ENCODE results near the gene ROS1. TPM values are rescaled to one million over a fixed set of nuclear protein-coding genes. Genes with fewer than 3 reads are reported as not detected.
"Not testable (repeated sequence)": the region's sequence is repeated elsewhere in the genome, so short reads cannot be mapped to it uniquely, and the experiment has no call there.

Gene ROS1
- total RNA-seq, 3 donors from 2014 or later = 0.03 TPM; not detected in 1

GRCh38 chr6:117381749-117382148 is 44.0 kb downstream of the ROS1 start:
- no peak for DNase-seq
- no peak for ATAC-seq
- peaks cover 14% of the 10 kb centered on the region for H3K27me3 Mint-ChIP-seq (ENCODE audit: low read depth)
- H3K4me3 Mint-ChIP-seq = no peak overlapping the region
- H3K4me1 Mint-ChIP-seq (ENCODE audit: low read depth) = no peaks in the 10 kb centered on the region
- H3K9me3 Mint-ChIP-seq = peaks cover 5% of the 10 kb centered on the region
- H3K36me3 Mint-ChIP-seq (ENCODE audit: insufficient read depth) = no peaks in the 10 kb centered on the region

GRCh38 chr6:117380298-117380697 is 45.4 kb downstream of the ROS1 start:
- no peak for DNase-seq
- H3K9me3 Mint-ChIP-seq = peaks cover 5% of the 10 kb centered on the region
- no peak overlapping the region for H3K4me3 Mint-ChIP-seq
- no peaks in the 10 kb centered on the region for H3K4me1 Mint-ChIP-seq (ENCODE audit: low read depth)
- H3K36me3 Mint-ChIP-seq (ENCODE audit: insufficient read depth) = no peaks in the 10 kb centered on the region
- H3K27me3 Mint-ChIP-seq (ENCODE audit: low read depth) = peaks cover 15% of the 10 kb centered on the region
- no peak for ATAC-seq

- ATAC-seq (no peak), DNase-seq (no peak)
- Mint-ChIP-seq H3K4me1 (ENCODE audit: low read depth) (peaks cover 2% of the 10 kb centered on the region), H3K9me3 (peaks cover 5% of the 10 kb centered on the region), H3K36me3 (ENCODE audit: insufficient read depth) (no peaks in the 10 kb centered on the region), H3K27me3 (ENCODE audit: low read depth) (peaks cover 20% of the 10 kb centered on the region), H3K4me3 (no peak overlapping the region)
These were observed 50.3 kb downstream of the ROS1 start for GRCh38 chr6:117375446-117375845.

DNA sequence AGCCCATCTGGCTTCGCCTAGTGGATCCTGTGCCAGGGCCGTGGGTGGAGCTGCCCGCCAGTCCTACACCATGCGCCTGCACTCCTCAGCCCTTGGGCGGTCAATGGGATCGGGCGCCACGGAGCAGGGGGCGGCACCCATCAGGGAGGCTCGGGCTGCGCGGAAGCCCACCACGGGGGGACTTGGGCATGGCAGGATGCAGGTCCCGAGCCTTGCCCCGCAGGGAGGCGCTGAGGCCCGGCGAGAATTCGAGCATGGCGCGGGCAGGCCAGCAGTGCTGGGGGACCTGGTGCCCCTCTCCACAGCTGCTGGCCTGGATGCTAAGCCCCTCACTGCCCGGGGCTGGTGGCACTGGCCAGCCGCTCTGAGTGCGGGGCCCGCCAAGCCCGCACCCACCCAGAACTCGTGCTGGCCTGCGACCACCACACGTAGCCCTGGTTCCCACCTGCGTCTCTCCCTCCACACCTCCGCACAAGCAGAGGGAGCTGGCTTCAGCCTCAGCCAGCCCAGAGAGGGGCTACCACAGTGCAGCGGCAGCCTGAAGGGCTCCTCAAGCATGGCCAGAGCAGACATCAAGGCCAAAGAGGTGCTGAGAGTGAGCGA is 52.4 kb downstream of the ROS1 start:
- Mint-ChIP-seq H3K4me3 (no peak overlapping the region), H3K36me3 (ENCODE audit: insufficient read depth) (no peaks in the 10 kb centered on the region), H3K9me3 (peaks cover 5% of the 10 kb centered on the region), H3K27me3 (ENCODE audit: low read depth) (peaks cover 20% of the 10 kb centered on the region), H3K4me1 (ENCODE audit: low read depth) (peaks cover 2% of the 10 kb centered on the region)
- ATAC-seq = no peak
- no peak for DNase-seq

- not testable (repeated sequence) for H3K4me3 Mint-ChIP-seq; DNase-seq; ATAC-seq; H3K9me3 Mint-ChIP-seq; H3K36me3 Mint-ChIP-seq (ENCODE audit: insufficient read depth); H3K4me1 Mint-ChIP-seq (ENCODE audit: low read depth)
- peaks cover 23% of the 10 kb centered on the region for H3K27me3 Mint-ChIP-seq (ENCODE audit: low read depth)
These were observed 53.5 kb downstream of the ROS1 start for GRCh38 chr6:117372289-117372688.

GRCh38 chr6:117371492-117371891 is 54.2 kb downstream of the ROS1 start:
- Mint-ChIP-seq H3K4me1 (ENCODE audit: low read depth) (peaks cover 2% of the 10 kb centered on the region), H3K27me3 (ENCODE audit: low read depth) (peaks cover 20% of the 10 kb centered on the region), H3K9me3 (no peaks in the 10 kb centered on the region), H3K4me3 (no peak overlapping the region), H3K36me3 (ENCODE audit: insufficient read depth) (no peaks in the 10 kb centered on the region)
- ATAC-seq (no peak), DNase-seq (no peak)

GRCh38 chr6:117359581-117359980 is 66.2 kb downstream of the ROS1 start:
- Mint-ChIP-seq H3K4me1 (ENCODE audit: low read depth) (no peaks in the 10 kb centered on the region), H3K27me3 (ENCODE audit: low read depth) (peaks cover 2% of the 10 kb centered on the region), H3K9me3 (no peaks in the 10 kb centered on the region), H3K36me3 (ENCODE audit: insufficient read depth) (no peaks in the 10 kb centered on the region), H3K4me3 (no peak overlapping the region)
- ATAC-seq = no peak
- no peak for DNase-seq

- Mint-ChIP-seq H3K4me1 (ENCODE audit: low read depth) (no peaks in the 10 kb centered on the region), H3K9me3 (no peaks in the 10 kb centered on the region), H3K36me3 (ENCODE audit: insufficient read depth) (no peaks in the 10 kb centered on the region), H3K4me3 (no peak overlapping the region), H3K27me3 (ENCODE audit: low read depth) (peaks cover 4% of the 10 kb centered on the region)
- no peak for ATAC-seq
- DNase-seq = no peak
These were observed 71.1 kb downstream of the ROS1 start for GRCh38 chr6:117354671-117355070.

- H3K27me3 Mint-ChIP-seq (ENCODE audit: low read depth) = peaks cover 2% of the 10 kb centered on the region
- H3K9me3 Mint-ChIP-seq = no peaks in the 10 kb centered on the region
- ATAC-seq (no peak), DNase-seq (no peak)
- H3K36me3 Mint-ChIP-seq (ENCODE audit: insufficient read depth) = no peaks in the 10 kb centered on the region
- H3K4me1 Mint-ChIP-seq (ENCODE audit: low read depth) = no peaks in the 10 kb centered on the region
- no peak overlapping the region for H3K4me3 Mint-ChIP-seq
These were observed 73.2 kb downstream of the ROS1 start for GRCh38 chr6:117352466-117353081.

DNA sequence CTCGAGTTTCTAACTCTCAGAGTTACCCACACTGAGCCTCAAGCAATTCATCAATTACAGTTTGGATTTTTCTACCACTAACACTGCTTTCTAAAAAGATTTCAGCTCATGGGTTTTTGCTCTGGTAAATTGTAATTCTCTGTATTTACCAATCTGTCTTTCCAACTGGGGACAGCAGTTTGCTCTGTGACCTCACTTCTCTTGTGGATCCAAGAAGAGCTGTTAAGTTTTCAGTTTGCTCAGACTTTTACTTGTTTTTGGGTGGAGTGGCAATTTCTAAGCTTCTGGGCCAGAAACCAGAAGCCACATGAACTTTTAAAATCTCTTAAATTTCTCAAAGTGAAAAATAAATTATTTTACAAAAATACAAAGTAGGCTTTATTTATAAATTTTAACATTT is 74.2 kb downstream of the ROS1 start:
- DNase-seq = no peak
- no peaks in the 10 kb centered on the region for H3K4me1 Mint-ChIP-seq (ENCODE audit: low read depth)
- no peaks in the 10 kb centered on the region for H3K9me3 Mint-ChIP-seq

GRCh38 chr6:117346142-117346930 is 79.4 kb downstream of the ROS1 start:
- peaks cover 5% of the 10 kb centered on the region for H3K27me3 Mint-ChIP-seq (ENCODE audit: low read depth)
- no peaks in the 10 kb centered on the region for H3K4me1 Mint-ChIP-seq (ENCODE audit: low read depth)
- DNase-seq (no peak), ATAC-seq (no peak)
- H3K4me3 Mint-ChIP-seq = no peak overlapping the region
- no peaks in the 10 kb centered on the region for H3K9me3 Mint-ChIP-seq
- H3K36me3 Mint-ChIP-seq (ENCODE audit: insufficient read depth) = no peaks in the 10 kb centered on the region

More for the DNA sequence above, 74.2 kb downstream of the ROS1 start:
- Mint-ChIP-seq H3K4me3 (no peak overlapping the region), H3K36me3 (ENCODE audit: insufficient read depth) (no peaks in the 10 kb centered on the region), H3K27me3 (ENCODE audit: low read depth) (peaks cover 2% of the 10 kb centered on the region)
- no peak for ATAC-seq

DNA sequence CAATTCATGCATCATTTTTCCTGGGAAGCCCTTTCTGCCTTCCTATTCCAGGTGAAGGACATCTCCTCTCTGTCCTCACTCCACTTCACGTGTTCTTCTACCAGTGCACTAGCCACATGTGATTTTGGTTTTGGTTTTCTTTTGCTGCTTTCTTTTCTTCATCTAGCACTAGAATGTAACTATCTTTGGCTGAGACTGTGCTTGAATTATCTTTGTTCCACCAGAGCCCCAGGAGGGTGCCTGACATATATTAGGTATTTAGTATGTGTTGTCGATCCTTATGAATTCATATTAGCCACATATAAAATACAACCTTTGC is 80.5 kb downstream of the ROS1 start:
- no peak for DNase-seq
- Mint-ChIP-seq H3K4me3 (no peak overlapping the region), H3K36me3 (ENCODE audit: insufficient read depth) (no peaks in the 10 kb centered on the region), H3K9me3 (no peaks in the 10 kb centered on the region), H3K27me3 (ENCODE audit: low read depth) (peaks cover 5% of the 10 kb centered on the region), H3K4me1 (ENCODE audit: low read depth) (no peaks in the 10 kb centered on the region)
- no peak for ATAC-seq

DNA sequence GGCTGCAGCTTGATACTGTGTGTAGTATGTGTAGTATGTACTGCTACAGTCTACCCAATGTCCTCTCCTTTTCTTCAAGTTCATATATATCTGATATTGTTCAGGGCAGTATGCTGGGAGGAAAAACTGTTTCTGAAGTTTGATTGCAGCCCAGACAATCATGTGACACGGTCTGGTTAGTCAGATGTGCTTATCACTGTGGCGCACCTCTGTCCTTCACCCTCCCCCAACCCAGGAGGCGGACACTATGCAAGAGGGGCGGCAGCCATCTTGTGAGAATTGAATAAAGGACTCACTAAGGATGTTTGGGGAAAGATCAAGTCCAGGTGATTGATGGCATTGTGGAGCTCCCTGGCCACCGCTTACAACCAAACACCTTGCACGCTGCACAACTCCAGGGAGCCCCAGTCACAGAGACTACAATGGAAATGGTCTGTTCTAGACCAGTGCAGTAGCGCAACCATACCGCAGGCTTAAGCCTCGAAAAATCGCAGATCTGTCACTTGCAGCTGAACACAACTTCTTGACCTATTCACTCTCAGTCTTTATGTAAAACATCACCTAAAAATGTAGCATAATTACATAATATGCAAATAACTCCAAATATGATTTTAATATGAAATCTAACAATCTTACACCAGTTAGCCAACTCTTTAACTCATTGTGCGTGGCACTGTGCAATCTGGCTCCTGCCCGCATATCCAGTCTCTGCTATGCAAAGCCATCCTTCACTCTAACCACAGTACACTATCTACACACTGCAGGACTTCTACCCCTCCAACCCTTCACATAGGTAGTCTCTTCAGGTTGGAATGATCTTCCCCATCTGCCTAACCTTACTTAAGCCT is 81.1 kb downstream of the ROS1 start:
- H3K9me3 Mint-ChIP-seq = no peaks in the 10 kb centered on the region
- DNase-seq (no peak), ATAC-seq (no peak)
- H3K36me3 Mint-ChIP-seq (ENCODE audit: insufficient read depth) = no peaks in the 10 kb centered on the region
- peaks cover 5% of the 10 kb centered on the region for H3K27me3 Mint-ChIP-seq (ENCODE audit: low read depth)
- no peaks in the 10 kb centered on the region for H3K4me1 Mint-ChIP-seq (ENCODE audit: low read depth)
- H3K4me3 Mint-ChIP-seq = no peak overlapping the region

GRCh38 chr6:117338567-117338966 is 87.2 kb downstream of the ROS1 start:
- H3K9me3 Mint-ChIP-seq = no peaks in the 10 kb centered on the region
- ATAC-seq = no peak
- H3K36me3 Mint-ChIP-seq (ENCODE audit: insufficient read depth) = no peaks in the 10 kb centered on the region
- H3K4me1 Mint-ChIP-seq (ENCODE audit: low read depth) = no peaks in the 10 kb centered on the region
- no peak for DNase-seq
- H3K27me3 Mint-ChIP-seq (ENCODE audit: low read depth) = peaks cover 6% of the 10 kb centered on the region
- H3K4me3 Mint-ChIP-seq = no peak overlapping the region
